KMS-11 (cell line): Measurements from ENCODE around the gene HMSD.

Experiments
- H2AFZ ChIP-seq: fragments of 200-600 bp; sonication (generic); 2 replicates; pipeline ENCODE4 v1.6.1; 2016; ENCODE audit warnings: antibody characterized with exemption, mixed run types, low read depth
- H3K27ac ChIP-seq: fragments of 200-600 bp; sonication (generic); 2 replicates; pipeline ENCODE4 v1.6.1; 2016; ENCODE audit warnings: mild to moderate bottlenecking, mixed run types
- H3K27me3 ChIP-seq: fragments of 200-600 bp; sonication (generic); 2 replicates; pipeline ENCODE4 v1.6.1; 2017; ENCODE audit warnings: mild to moderate bottlenecking, low read depth, mixed run types, moderate library complexity; ENCODE audit not compliant: insufficient read depth
- H3K36me3 ChIP-seq: fragments of 200-600 bp; sonication (generic); 2 replicates; pipeline ENCODE4 v1.6.1; 2017; ENCODE audit warnings: mild to moderate bottlenecking, mixed run types; ENCODE audit not compliant: insufficient read depth
- H3K4me1 ChIP-seq: fragments of 200-600 bp; sonication (generic); 2 replicates; pipeline ENCODE4 v1.6.1; 2016; ENCODE audit warnings: mild to moderate bottlenecking, low read depth, mixed run types; ENCODE audit not compliant: poor library complexity, severe bottlenecking
- H3K4me2 ChIP-seq: fragments of 200-600 bp; sonication (generic); 2 replicates; pipeline ENCODE4 v1.7.0; 2016; ENCODE audit warnings: mild to moderate bottlenecking, mixed run types
- H3K4me3 ChIP-seq: fragments of 200-600 bp; sonication (generic); IDR thresholded peaks from 2 replicates; pipeline ENCODE4 v1.6.1; 2017; ENCODE audit warnings: low read depth, low read length, mixed read lengths; ENCODE audit not compliant: insufficient read depth
- H3K79me2 ChIP-seq: fragments of 200-600 bp; sonication (generic); 2 replicates; pipeline ENCODE4 v1.6.1; 2016; ENCODE audit warnings: low read depth, mixed run types; ENCODE audit not compliant: insufficient read depth
- H3K9ac ChIP-seq: fragments of 200-600 bp; sonication (generic); 2 replicates; pipeline ENCODE4 v1.6.1; 2016; ENCODE audit warnings: mild to moderate bottlenecking, mixed run types
- H4K20me1 ChIP-seq: fragments of 200-600 bp; sonication (generic); 2 replicates; pipeline ENCODE4 v1.6.1; 2016; ENCODE audit warnings: mild to moderate bottlenecking, mixed run types; ENCODE audit not compliant: insufficient read depth
- CTCF ChIP-seq: fragments of 200-600 bp; sonication (generic); conservative IDR thresholded peaks from 2 replicates; pipeline ENCODE4 v1.6.1; 2017; ENCODE audit warnings: low read depth, mild to moderate bottlenecking, antibody characterized with exemption, low read length, moderate library complexity, mixed read lengths

The HMSD gene

GRCh38 chr18:63977040-63977439 lies 27.9 kb downstream of the HMSD start:
- Histone ChIP-seq H3K4me1 (peaks cover 6% of the 10 kb centered on the region), H3K79me2 (no peaks in the 10 kb centered on the region), H3K27me3 (no peaks in the 10 kb centered on the region), H3K27ac (no peak overlapping the region), H3K36me3 (no peaks in the 10 kb centered on the region), H4K20me1 (no peaks in the 10 kb centered on the region), H2AFZ (no peak overlapping the region), H3K4me2 (no peak overlapping the region), H3K9ac (no peak overlapping the region), H3K4me3 (no peak overlapping the region)
- TF ChIP-seq CTCF: no peak

GRCh38 chr18:63979409-63979920 lies 30.4 kb downstream of the HMSD start:
- H3K4me3 ChIP-seq: no peak overlapping the region
- H3K27me3 ChIP-seq: no peaks in the 10 kb centered on the region
- H4K20me1 ChIP-seq: no peaks in the 10 kb centered on the region
- H3K4me2 ChIP-seq: 0 out of 2 replicates have a peak overlapping the region, but pooled peaks have one; percentile 13
- H3K9ac ChIP-seq: no peak overlapping the region
- H3K79me2 ChIP-seq: no peaks in the 10 kb centered on the region
- H2AFZ ChIP-seq: peak overlapping the region; percentile 69
- H3K27ac ChIP-seq: no peak overlapping the region
- TF ChIP-seq CTCF: peak; percentile 99
- no peaks in the 10 kb centered on the region for H3K36me3 ChIP-seq
- H3K4me1 ChIP-seq: peaks cover 6% of the 10 kb centered on the region

DNA sequence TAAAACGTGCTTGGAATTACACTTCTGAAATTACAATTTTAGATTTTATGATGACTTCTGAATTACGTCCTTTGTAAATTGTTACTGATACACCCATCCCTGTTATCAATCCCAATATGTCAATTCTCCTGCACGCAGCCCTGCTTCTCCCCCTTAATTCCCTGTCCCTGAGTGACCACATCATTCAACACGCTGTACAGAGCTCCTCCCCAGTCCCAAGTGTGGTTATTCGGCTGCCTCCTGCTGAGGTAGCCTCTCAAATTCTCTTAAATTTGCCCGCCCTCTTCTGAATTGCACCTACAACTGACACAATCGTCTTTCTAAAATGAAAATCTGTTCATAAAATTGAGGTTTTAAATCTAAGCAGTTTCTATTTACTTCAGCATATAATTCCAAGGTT lies 30.9 kb downstream of the HMSD start:
- Histone ChIP-seq H4K20me1 (no peaks in the 10 kb centered on the region), H3K4me2 (no peak overlapping the region), H3K27ac (no peak overlapping the region), H3K27me3 (no peaks in the 10 kb centered on the region), H2AFZ (peak overlapping the region; percentile 69), H3K36me3 (no peaks in the 10 kb centered on the region), H3K4me1 (peaks cover 6% of the 10 kb centered on the region), H3K4me3 (no peak overlapping the region), H3K9ac (no peak overlapping the region), H3K79me2 (no peaks in the 10 kb centered on the region)
- no peak for TF ChIP-seq CTCF

DNA sequence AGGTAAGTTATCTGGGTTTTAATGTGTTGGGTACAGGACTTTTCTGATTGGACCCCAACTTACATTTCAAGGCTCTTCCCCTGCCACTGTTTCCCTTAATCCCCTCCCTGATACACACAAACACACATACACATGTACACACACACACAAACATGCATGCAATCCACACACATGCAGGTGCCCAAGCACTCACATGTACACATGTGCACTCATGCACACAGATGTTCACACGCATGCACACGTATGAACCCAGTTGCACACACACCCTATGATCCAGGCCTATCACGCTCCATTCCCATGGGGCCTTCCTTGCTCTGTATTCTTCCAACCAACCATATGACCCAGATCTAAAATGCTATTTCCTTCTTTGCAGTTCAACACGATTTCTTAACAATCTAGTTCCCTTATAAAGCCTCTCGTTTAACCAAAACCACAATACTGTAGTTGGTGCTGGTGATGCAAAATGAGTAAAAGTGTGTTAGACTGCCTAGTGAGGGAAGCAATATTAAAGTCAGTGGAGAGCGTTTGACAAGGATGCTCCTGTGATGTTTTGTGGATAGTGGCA lies 31.9 kb downstream of the HMSD start:
- Histone ChIP-seq H3K4me1 (peaks cover 6% of the 10 kb centered on the region), H3K79me2 (no peaks in the 10 kb centered on the region), H3K36me3 (no peaks in the 10 kb centered on the region), H3K4me3 (no peak overlapping the region), H3K27ac (no peak overlapping the region), H4K20me1 (no peaks in the 10 kb centered on the region), H3K9ac (no peak overlapping the region), H3K27me3 (no peaks in the 10 kb centered on the region), H3K4me2 (no peak overlapping the region), H2AFZ (no peak overlapping the region)
- TF ChIP-seq CTCF: no peak
